HPDE6-E6E7 (cell line): ENCODE data around the gene CHN2.
"Not testable (repeated sequence)": the region's sequence is repeated elsewhere in the genome, so short reads cannot be mapped to it uniquely, and the experiment has no call there.

Experiments
- DNase-seq: peaks from one replicate; pipeline ENCODE4 v3.0.0; 2011; ENCODE audit warnings: missing footprints; ENCODE audit errors: extremely low spot score

Gene CHN2

DNA sequence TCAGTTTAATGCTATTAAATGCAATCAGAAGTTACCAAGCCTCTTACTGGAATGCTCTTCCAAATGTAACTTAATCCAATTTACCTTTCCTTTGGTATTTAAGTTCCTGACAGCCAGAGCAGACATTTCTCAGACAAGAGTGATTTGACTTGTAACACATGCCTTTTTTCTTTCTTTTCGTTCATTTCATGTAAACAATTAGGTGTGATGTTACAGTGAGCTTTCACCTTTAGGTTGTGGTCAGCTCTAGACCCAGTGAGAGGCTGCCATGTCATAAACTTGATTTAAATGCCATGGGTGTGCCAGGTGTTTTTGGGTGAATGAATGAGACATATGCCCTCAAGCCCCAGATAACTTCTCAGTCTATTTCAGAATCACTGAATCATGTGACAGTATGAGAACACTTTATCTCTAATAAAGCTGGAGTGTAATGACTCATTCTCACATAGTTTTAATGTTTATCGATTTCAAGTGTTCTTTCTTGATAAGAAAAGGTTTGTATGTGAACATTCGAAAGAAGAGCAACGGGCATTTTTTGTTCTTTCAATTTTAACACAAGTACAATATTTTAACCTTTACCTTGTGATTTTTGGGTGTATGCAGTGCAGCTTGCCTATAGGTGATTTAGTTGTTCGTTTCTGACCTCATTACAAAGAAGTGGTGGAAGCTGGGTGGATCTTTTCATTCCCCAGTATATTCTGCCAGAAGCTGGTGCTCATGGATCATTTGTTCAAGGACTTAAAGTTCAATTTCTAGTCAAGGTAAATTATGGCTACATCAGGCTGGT lies 61.5 kb downstream of the CHN2 start:
- peak; percentile 71 for DNase-seq

DNA sequence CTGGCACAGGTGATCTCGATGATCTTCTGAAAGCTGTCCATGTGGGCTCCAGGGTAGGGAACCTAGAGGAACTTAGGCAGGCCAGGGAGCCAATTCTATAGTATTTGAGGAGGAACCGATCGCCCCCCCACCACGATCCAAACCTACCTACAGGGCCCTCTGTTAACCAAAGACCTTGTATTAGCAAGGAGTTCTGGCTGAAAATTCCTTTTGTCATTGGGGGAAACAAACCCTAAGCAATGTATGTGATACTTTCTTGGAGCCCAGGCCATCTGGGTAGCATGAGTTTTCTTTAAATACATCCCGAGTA lies 62.1 kb downstream of the CHN2 start:
- no peak for DNase-seq

GRCh38 chr7:29258951-29259350 lies 64.4 kb downstream of the CHN2 start:
- no peak for DNase-seq

DNA sequence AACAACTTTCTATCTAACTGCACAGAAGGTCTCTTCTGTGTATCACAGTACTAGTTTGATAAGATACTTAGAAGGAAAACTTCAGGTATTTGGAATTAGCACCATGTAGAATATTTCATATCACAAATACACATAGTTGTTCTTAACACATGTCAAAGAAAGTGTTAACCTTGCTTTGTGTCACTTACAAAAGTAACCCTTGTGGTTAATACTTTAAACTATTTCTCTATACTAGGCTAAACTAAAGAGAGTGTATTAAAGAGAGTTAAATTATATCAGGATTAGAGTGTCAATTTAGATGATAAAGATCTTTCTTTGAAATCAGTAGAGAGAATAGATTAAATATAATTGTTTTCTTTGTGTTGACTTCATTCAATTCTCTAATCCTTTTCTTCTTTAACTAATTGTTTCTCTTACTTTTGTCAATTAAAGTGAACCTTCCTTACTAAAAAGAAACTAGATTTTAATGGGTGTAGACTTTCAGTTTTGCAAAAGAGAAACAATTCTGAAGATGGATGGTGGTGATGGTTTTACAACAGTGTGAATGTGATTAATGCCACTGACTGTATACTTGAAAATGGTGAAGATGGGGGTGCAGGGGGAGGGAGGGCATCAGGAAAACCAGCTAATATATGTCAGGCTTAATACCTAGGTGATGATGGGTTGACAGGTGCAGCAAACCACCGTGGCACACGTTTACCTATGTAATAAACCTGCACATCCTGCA lies 67.8 kb downstream of the CHN2 start:
- DNase-seq = no peak

- not testable (repeated sequence) for DNase-seq
Observed at GRCh38 chr7:29263601-29264207, 69.1 kb downstream of the CHN2 start.

DNA sequence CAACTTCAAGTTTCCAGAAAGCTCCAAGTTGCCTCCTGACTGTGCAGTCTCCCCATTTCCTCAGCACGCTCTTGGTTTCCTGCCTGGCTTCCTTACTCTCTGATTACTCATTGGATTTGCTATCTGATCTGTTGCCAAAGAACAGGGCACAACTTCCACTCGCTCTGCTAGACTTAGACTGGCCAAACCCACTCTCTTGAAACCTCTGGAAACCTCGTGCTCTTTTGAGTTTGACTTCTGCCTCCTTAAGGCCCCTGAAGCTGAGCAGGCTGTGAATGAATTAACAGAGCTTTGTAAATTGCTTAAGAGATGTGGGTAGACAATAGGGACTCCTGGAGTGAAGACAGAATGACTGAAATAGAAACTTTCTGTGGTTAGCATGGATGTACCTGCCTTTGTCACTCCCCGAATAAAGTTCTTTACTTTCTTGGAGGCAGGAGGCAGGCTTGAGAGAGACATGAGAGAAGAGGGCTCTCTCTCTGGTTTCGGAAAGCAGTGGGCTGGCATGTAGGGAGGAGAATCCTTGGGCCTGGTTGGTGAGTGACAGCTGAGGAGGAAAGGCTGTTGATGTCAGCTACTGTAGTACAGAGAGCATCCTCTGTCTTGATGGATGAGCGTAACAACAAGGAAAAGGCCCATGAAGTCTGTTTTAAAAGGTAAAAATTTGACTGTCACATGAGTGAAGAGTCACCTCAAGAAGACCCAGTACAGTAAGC lies 70.8 kb downstream of the CHN2 start:
- peak; percentile 56 for DNase-seq

DNA sequence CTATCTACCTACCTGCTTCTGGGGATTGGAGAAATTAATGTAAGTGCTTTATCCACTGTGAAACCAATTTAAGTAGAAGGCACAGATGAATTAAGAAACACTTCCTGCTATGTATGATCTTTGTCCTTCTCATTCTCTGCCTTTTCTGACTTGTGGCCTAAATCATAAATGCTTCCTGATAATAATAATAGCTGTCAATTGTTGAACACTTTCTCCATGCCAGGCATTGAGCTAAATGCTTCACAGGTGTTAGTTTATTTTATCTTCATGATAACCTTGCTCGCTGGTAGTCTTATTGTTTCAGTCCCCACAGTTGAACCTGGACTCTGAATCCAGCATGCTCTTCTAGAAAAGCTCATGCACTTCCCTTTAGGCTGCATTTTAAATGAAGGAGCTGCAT lies 75.4 kb downstream of the CHN2 start:
- DNase-seq = no peak

GRCh38 chr7:29270594-29271318 lies 76.2 kb downstream of the CHN2 start:
- DNase-seq = no peak

- no peak for DNase-seq
Observed at GRCh38 chr7:29271319-29271658, 76.7 kb downstream of the CHN2 start.

DNA sequence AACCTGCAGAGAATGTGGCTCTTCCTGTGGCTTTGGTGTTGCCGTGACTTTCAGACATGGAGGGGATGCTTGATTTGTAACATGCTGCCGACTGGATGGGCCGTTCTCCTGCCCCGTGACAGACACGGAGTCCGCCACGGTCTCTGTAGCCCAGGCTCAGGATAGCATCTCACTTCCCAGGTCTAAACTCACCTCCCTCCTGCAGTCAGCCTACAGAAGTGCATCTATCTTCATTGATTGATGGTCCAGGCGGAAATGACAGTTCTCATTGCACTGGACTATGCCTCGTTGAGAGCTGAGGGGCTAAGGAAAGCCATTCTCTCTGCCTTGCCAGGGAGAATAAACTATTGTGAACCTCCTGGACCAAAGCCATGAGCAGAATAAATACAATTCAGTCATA lies 77.5 kb downstream of the CHN2 start:
- DNase-seq = no peak

GRCh38 chr7:29274146-29275017 lies 79.8 kb downstream of the CHN2 start:
- DNase-seq = no peak

DNA sequence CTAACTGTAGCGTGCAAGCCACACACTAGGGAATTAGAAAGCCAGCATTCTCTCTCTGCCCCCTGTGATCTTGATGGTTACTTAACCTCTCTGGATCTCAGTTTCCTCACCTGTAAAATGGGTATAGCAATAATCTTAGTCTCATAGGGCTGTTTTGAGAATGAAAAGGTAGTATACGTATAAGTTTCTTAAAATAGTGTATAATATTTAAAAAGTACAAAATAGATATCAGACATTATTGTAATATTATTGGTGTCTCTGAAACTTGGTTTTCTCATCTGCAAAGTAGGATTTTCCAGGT lies 80.4 kb downstream of the CHN2 start:
- no peak for DNase-seq

DNA sequence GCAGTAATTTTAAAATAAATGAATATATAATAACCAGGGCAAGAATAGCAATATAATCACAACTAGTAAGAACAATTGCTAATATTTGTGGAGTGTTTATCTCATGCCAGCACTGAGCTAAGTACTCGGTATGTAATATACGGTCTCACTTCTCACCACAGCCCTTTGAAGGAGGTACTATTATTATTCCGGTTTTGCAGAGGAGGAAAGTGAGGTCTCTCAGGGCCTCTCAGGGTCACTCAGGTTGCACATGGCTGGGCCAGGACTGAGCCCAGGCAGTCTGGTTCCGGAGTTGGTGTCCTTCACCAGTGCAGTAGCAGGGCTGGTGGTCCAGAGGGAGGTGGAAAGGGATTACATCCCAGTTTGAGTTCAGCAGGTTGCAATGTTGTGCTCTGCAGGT lies 80.9 kb downstream of the CHN2 start:
- no peak for DNase-seq

GRCh38 chr7:29276199-29276598 lies 81.6 kb downstream of the CHN2 start:
- no peak for DNase-seq

GRCh38 chr7:29276806-29277205 lies 82.2 kb downstream of the CHN2 start:
- DNase-seq = no peak

GRCh38 chr7:29277436-29278215 lies 83.1 kb downstream of the CHN2 start:
- DNase-seq = no peak

- DNase-seq = no peak
Observed at GRCh38 chr7:29278337-29279069, 83.9 kb downstream of the CHN2 start.

GRCh38 chr7:29281782-29282541 lies 87.4 kb downstream of the CHN2 start:
- DNase-seq = peak; percentile 36
